Sigmoid colon (tissue), 4 donors: ENCODE results near the gene OCRL.

Experiments used
- CTCF ChIP-seq, 4 experiments: fragments of 450-650 bp in 3 of 4; fragments of 200-600 bp in 1 of 4; IDR thresholded peaks; one replicate each; pipeline ENCODE4 v1.5.1; 2016 to 2019; ENCODE audit warnings: antibody characterized with exemption in 4 of 4, mild to moderate bottlenecking in 3 of 4, moderate library complexity in 2 of 4
- EP300 ChIP-seq, 4 donors: sonication (generic); formaldehyde crosslinking; IDR thresholded peaks; one replicate each; pipeline ENCODE4 v1.6.1; 2017; ENCODE audit warnings: antibody characterized with exemption in 4 of 4
- POLR2A ChIP-seq, 2 donors: fragments of 450-650 bp; IDR thresholded peaks; one replicate each; pipeline ENCODE4 v1.6.1; 2016; ENCODE audit warnings: antibody characterized with exemption in 2 of 2, mild to moderate bottlenecking in 2 of 2, moderate library complexity in 2 of 2
- POLR2AphosphoS5 ChIP-seq, 4 donors: sonication (generic); formaldehyde crosslinking; IDR thresholded peaks; one replicate each; pipeline ENCODE4 v1.6.1; 2017; ENCODE audit warnings: antibody characterized with exemption in 4 of 4

GRCh38 chrX:129549124-129549523, 9.1 kb downstream of the OCRL start:
- no peak for TF ChIP-seq POLR2A (IDR thresholded peaks at IDR 0.05)
- no peak for TF ChIP-seq POLR2AphosphoS5 (IDR thresholded peaks at IDR 0.05)
- no peak for TF ChIP-seq CTCF (IDR thresholded peaks at IDR 0.05)
- TF ChIP-seq EP300 (IDR thresholded peaks at IDR 0.05): no peak
